ENCODE results near the gene TLR10. TPM values are rescaled to one million over a fixed set of nuclear protein-coding genes. Genes with fewer than 3 reads are reported as not detected.

Gene TLR10
- total RNA-seq, 2 donors from 2014 or later: 1.1 TPM; not detected in 1

GRCh38 chr4:38723726-38724474 lies 58.9 kb downstream of the TLR10 start:
- Mint-ChIP-seq H3K36me3 (ENCODE audit: low read depth) (no peaks in the 10 kb centered on the region), H3K4me1 (peaks cover 10% of the 10 kb centered on the region), H3K27me3 (no peaks in the 10 kb centered on the region), H3K4me3 (no peak overlapping the region), H3K27ac (peak overlapping the region; percentile 43)
- ATAC-seq (no peak), DNase-seq (no peak)
- H3K9me3 ChIP-seq (ENCODE audit: control insufficient read depth, low read length, poor library complexity, severe bottlenecking): no peaks in the 10 kb centered on the region

DNA sequence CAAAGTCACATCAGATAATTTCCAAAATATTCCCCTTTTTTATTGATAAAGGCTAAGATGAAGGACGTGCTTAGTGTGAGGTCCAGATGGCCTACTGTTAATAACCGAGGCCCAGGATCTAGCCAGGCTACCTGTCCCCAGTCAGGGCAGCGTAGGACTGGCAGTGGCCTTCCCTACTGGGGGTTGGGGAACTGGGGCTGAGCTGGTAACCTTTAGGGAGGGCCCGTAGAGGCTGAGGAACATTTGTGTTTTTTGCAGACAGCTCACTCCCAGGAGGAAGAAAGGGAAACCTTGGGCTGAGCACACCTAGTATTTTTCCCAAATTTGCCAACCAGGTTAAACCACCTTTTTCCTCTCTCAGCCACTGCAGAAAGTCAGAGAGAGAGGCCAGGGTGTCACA lies 59.7 kb downstream of the TLR10 start:
- H3K36me3 Mint-ChIP-seq (ENCODE audit: low read depth): no peaks in the 10 kb centered on the region

More for the DNA sequence above, 59.7 kb downstream of the TLR10 start:
- Mint-ChIP-seq H3K4me3 (no peak overlapping the region), H3K27me3 (no peaks in the 10 kb centered on the region), H3K27ac (no peak overlapping the region), H3K4me1 (peaks cover 7% of the 10 kb centered on the region)
- no peaks in the 10 kb centered on the region for H3K9me3 ChIP-seq (ENCODE audit: control insufficient read depth, low read length, poor library complexity, severe bottlenecking)
- DNase-seq (no peak), ATAC-seq (no peak)

Other genes starting within 250 kb of the TLR10 start
- 10 to 100 TPM; 91.7 to 95.2 TPM for gene KLF3, start 118.8 kb downstream of the TLR10 start, total RNA-seq
- 10 to 100 TPM; 16.6 to 22.9 TPM for gene TLR1, start 21.8 kb upstream of the TLR10 start, total RNA-seq
- 1 to 10 TPM; 2.8 to 6.4 TPM for gene TLR6, start 73.8 kb upstream of the TLR10 start, total RNA-seq
- gene FAM114A1, start 84.8 kb upstream of the TLR10 start, total RNA-seq: under 1 TPM in 1 of 2 donors, not detected in 1; 0.50 TPM
- 10 to 100 TPM; 25.6 to 30.2 TPM for gene TMEM156, start 249.4 kb upstream of the TLR10 start, total RNA-seq

Measured in T-helper 17 cell (primary cell).